HepG2 (cell line): ENCODE data around the gene LNX2. TPM values are rescaled to one million over a fixed set of nuclear protein-coding genes. Genes with fewer than 3 reads are reported as not detected.

Experiments
- ATF7-NPFF ChIP-seq: sonication (generic); formaldehyde crosslinking; IDR thresholded peaks from 2 replicates; pipeline ENCODE4 v1.8.1; 2023; ENCODE audit warnings: mild to moderate bottlenecking, low read depth, missing genetic modification reagents, moderate library complexity
- CREB1 ChIP-seq, 2 experiments: fragments of 450-650 bp in 1 of 2; IDR thresholded peaks; 2 replicates each; pipeline ENCODE4 v1.6.1; 2016 to 2017; ENCODE audit warnings: control low read depth in 1 of 2, mild to moderate bottlenecking in 1 of 2, missing compliant biosample characterization in 1 of 2, missing genetic modification characterization in 1 of 2
- EP300 ChIP-seq, 3 experiments: sonication (generic) in 1 of 3; formaldehyde crosslinking in 1 of 3; IDR thresholded peaks; 2 replicates each; pipeline versions ENCODE4 v1.5.1 to v1.6.1; 2011 to 2020; ENCODE audit warnings: low read depth in 2 of 3, low read length in 2 of 3, borderline replicate concordance in 1 of 3, improper control_type of control experiment in 1 of 3, mild to moderate bottlenecking in 1 of 3, missing genetic modification reagents in 1 of 3, moderate library complexity in 1 of 3
- FOXK1 ChIP-seq: sonication (generic); formaldehyde crosslinking; IDR thresholded peaks from 2 replicates; pipeline ENCODE4 v1.4.0; 2020; ENCODE audit warnings: low read depth, missing genetic modification reagents, borderline replicate concordance
- HNRNPL ChIP-seq: fragments of 200-400 bp; formaldehyde crosslinking; IDR thresholded peaks from 2 replicates; pipeline ENCODE4 v1.6.1; 2017; ENCODE audit warnings: mild to moderate bottlenecking, low read depth, low read length
- IRF1 ChIP-seq: sonication (generic); formaldehyde crosslinking; IDR thresholded peaks from 2 replicates; pipeline ENCODE4 v1.4.0; 2020; ENCODE audit warnings: low read depth, mild to moderate bottlenecking, missing genetic modification reagents
- IRF2 ChIP-seq: IDR thresholded peaks from 2 replicates; pipeline ENCODE4 v1.6.1; 2018; ENCODE audit warnings: missing genetic modification reagents, missing compliant biosample characterization
- PAX8 ChIP-seq: sonication (generic); formaldehyde crosslinking; IDR thresholded peaks from 2 replicates; pipeline ENCODE4 v1.8.0; 2022; ENCODE audit warnings: mild to moderate bottlenecking, missing genetic modification reagents, borderline replicate concordance
- PHF8 ChIP-seq: sonication (generic); formaldehyde crosslinking; IDR thresholded peaks from 2 replicates; pipeline ENCODE4 v1.5.0; 2020; ENCODE audit warnings: missing genetic modification reagents
- PRDM15 ChIP-seq: sonication (generic); formaldehyde crosslinking; IDR thresholded peaks from 2 replicates; pipeline ENCODE4 v1.4.0; 2020; ENCODE audit warnings: missing genetic modification reagents
- PRPF4 ChIP-seq: fragments of 200-400 bp; formaldehyde crosslinking; IDR thresholded peaks from 2 replicates; pipeline ENCODE4 v1.6.1; 2016; ENCODE audit warnings: low read length, low read depth; ENCODE audit not compliant: poor library complexity, severe bottlenecking
- RBM22 ChIP-seq: fragments of 200-400 bp; formaldehyde crosslinking; optimal IDR thresholded peaks from 2 replicates; pipeline ENCODE3; 2017; ENCODE audit warnings: mild to moderate bottlenecking, low read length, moderate library complexity
- SIN3B ChIP-seq: fragments of 150-350 bp; IDR thresholded peaks from 2 replicates; pipeline ENCODE4 v1.6.1; 2014; ENCODE audit warnings: low read length
- SNAI1 ChIP-seq: sonication (generic); formaldehyde crosslinking; IDR thresholded peaks from 2 replicates; pipeline ENCODE4 v1.5.0; 2020; ENCODE audit warnings: mild to moderate bottlenecking, missing genetic modification reagents, borderline replicate concordance
- ZBTB42 ChIP-seq: sonication (generic); formaldehyde crosslinking; IDR thresholded peaks from 2 replicates; pipeline ENCODE4 v1.5.0; 2020; ENCODE audit warnings: mild to moderate bottlenecking, missing genetic modification reagents
- ZFP62 ChIP-seq: sonication (generic); formaldehyde crosslinking; IDR thresholded peaks from 2 replicates; pipeline ENCODE4 v1.4.0; 2020; ENCODE audit warnings: missing genetic modification reagents
- ZMYM4 ChIP-seq: sonication (generic); formaldehyde crosslinking; IDR thresholded peaks from 2 replicates; pipeline ENCODE4 v1.8.1; 2023; ENCODE audit warnings: mild to moderate bottlenecking, missing genetic modification reagents
- ZNF431 ChIP-seq: sonication (generic); formaldehyde crosslinking; IDR thresholded peaks from 2 replicates; pipeline ENCODE4 v1.9.0; 2022; ENCODE audit warnings: missing genetic modification reagents, low read depth, mild to moderate bottlenecking, borderline replicate concordance
- ZNF530 ChIP-seq: sonication (generic); formaldehyde crosslinking; IDR thresholded peaks from 2 replicates; pipeline ENCODE4 v1.5.0; 2020; ENCODE audit warnings: low read depth, mild to moderate bottlenecking, missing genetic modification reagents
- ZNF674 ChIP-seq: sonication (generic); formaldehyde crosslinking; IDR thresholded peaks from 2 replicates; pipeline ENCODE4 v1.5.0; 2020; ENCODE audit warnings: low read depth, mild to moderate bottlenecking, missing genetic modification reagents
- polyA plus RNA-seq, 8 experiments: library from polyadenylated mRNA; depleted of rRNA in 3 of 8; stranded (reverse) in 7 of 8; unstranded in 1 of 8; fragments of >200 nt; fragmentation: Illumina TruSeq in 4 of 8; extraction: Trizol in 4 of 8; gene quantifications; 2 replicates each; pipeline versions ENCODE4 v1.2.1 to v1.2.3, GENCODE V29; 2011 to 2016; ENCODE audit warnings: low read depth in 4 of 8, missing spikeins in 1 of 8, mixed read lengths in 1 of 8; ENCODE audit not compliant: insufficient read depth in 1 of 8
- total RNA-seq, 5 experiments: library from RNA; depleted of rRNA; stranded (reverse); fragments of >200 nt; fragmentation: Illumina TruSeq; extraction: Trizol; gene quantifications; 2 replicates each; pipeline ENCODE4 v1.2.3, GENCODE V29; 2016; ENCODE audit warnings: low read depth in 1 of 5
- TF ChIP-seq, protein P1 (sequence below): sonication (generic); formaldehyde crosslinking; IDR thresholded peaks from 2 replicates; pipeline ENCODE4 v1.9.0; 2021; ENCODE audit warnings: missing genetic modification reagents, mild to moderate bottlenecking, borderline replicate concordance
- TF ChIP-seq, protein P2 (sequence below): sonication (generic); formaldehyde crosslinking; IDR thresholded peaks from 2 replicates; pipeline ENCODE4 v1.5.0; 2020; ENCODE audit warnings: missing genetic modification reagents

Gene LNX2
- total and polyA plus RNA-seq, 2 of the 13 experiments (the other 11 are each of a cell fraction or from before 2014, with no cell fraction given) = 9.2 to 9.7 TPM

GRCh38 chr13:27620377-27621115 is at the start of gene LNX2 (continued):
- TF ChIP-seq ZMYM4 (CRISPR knock-in tag) = peak; percentile 63
- TF ChIP-seq SIN3B = no peak
- no peak for TF ChIP-seq EP300 (IDR thresholded peaks at IDR 0.05; ENCODE audit: low read depth in 2 of 2, low read length in 2 of 2)
- TF ChIP-seq EP300 (CRISPR knock-in tag; IDR thresholded peaks at IDR 0.05; ENCODE audit: borderline replicate concordance) = no peak
- TF ChIP-seq PRPF4 = no peak
- TF ChIP-seq SNAI1 (CRISPR knock-in tag) = 0 out of 2 replicates have a peak, but pooled peaks have one; percentile 13
- TF ChIP-seq ZNF530 (CRISPR knock-in tag) = no peak
- TF ChIP-seq, protein P1, sequence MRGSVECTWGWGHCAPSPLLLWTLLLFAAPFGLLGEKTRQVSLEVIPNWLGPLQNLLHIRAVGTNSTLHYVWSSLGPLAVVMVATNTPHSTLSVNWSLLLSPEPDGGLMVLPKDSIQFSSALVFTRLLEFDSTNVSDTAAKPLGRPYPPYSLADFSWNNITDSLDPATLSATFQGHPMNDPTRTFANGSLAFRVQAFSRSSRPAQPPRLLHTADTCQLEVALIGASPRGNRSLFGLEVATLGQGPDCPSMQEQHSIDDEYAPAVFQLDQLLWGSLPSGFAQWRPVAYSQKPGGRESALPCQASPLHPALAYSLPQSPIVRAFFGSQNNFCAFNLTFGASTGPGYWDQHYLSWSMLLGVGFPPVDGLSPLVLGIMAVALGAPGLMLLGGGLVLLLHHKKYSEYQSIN (CRISPR knock-in tag) = no peak
- TF ChIP-seq PHF8 (CRISPR knock-in tag) = peak; percentile 46
- 0 out of 2 replicates have a peak, but pooled peaks have one; percentile 29 for TF ChIP-seq ZBTB42 (CRISPR knock-in tag)
- peak; percentile 77 for TF ChIP-seq CREB1 (IDR thresholded peaks at IDR 0.05)
- TF ChIP-seq CREB1 (CRISPR knock-in tag; IDR thresholded peaks at IDR 0.05) = peak; percentile 34; the same call in 1 of the 2 replicates
- no peak for TF ChIP-seq IRF2
- TF ChIP-seq HNRNPL = 0 out of 2 replicates have a peak, but pooled peaks have one; percentile 27
- TF ChIP-seq ZFP62 (CRISPR knock-in tag) = no peak
- no peak for TF ChIP-seq ZNF431 (CRISPR knock-in tag)
- TF ChIP-seq RBM22 = no peak
- no peak for TF ChIP-seq IRF1 (CRISPR knock-in tag)
- TF ChIP-seq FOXK1 = peak; percentile 65; the same call in 1 of the 2 replicates
- TF ChIP-seq, protein P2, sequence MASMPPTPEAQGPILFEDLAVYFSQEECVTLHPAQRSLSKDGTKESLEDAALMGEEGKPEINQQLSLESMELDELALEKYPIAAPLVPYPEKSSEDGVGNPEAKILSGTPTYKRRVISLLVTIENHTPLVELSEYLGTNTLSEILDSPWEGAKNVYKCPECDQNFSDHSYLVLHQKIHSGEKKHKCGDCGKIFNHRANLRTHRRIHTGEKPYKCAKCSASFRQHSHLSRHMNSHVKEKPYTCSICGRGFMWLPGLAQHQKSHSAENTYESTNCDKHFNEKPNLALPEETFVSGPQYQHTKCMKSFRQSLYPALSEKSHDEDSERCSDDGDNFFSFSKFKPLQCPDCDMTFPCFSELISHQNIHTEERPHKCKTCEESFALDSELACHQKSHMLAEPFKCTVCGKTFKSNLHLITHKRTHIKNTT = no peak
- no peak for TF ChIP-seq ZNF674 (CRISPR knock-in tag)
- peak; percentile 98 for TF ChIP-seq PRDM15
- no peak for TF ChIP-seq PAX8
- TF ChIP-seq ATF7-NPFF (CRISPR knock-in tag) = peak; percentile 6; the same call in 1 of the 2 replicates
